ENCODE measurements around the gene C1RL.

The C1RL gene

GRCh38 chr12:7144414-7145120 is 35.6 kb upstream of the C1RL start:
- H3K27ac ChIP-seq (replicated peaks) = no peak overlapping the region
- no peak for DNase-seq (ENCODE audit: low read depth in 1 of 2, low spot score in 1 of 2)
- no peaks in the 10 kb centered on the region for H3K27me3 ChIP-seq (ENCODE audit: insufficient read depth, poor library complexity, severe bottlenecking)
- no peak overlapping the region for H3K4me3 ChIP-seq (replicated peaks; ENCODE audit: insufficient read depth, low read length)
- TF ChIP-seq CTCF (IDR thresholded peaks at IDR 0.05; ENCODE audit: insufficient read depth, low read length) = peak; percentile 17
- no peak for TF ChIP-seq POLR2AphosphoS5 (IDR thresholded peaks at IDR 0.05; ENCODE audit: low read depth)
- no peak for TF ChIP-seq GABPA (IDR thresholded peaks at IDR 0.05; ENCODE audit: low read depth)
- TF ChIP-seq REST (IDR thresholded peaks at IDR 0.05; ENCODE audit: insufficient replicate concordance, low read depth) = no peak

- TF ChIP-seq POLR2AphosphoS5 (IDR thresholded peaks at IDR 0.05; ENCODE audit: low read depth) (no peak), SPI1 (IDR thresholded peaks at IDR 0.05; ENCODE audit: borderline replicate concordance, low read depth) (no peak), REST (IDR thresholded peaks at IDR 0.05; ENCODE audit: insufficient replicate concordance, low read depth) (no peak), GABPA (IDR thresholded peaks at IDR 0.05; ENCODE audit: low read depth) (no peak), CTCF (IDR thresholded peaks at IDR 0.05; ENCODE audit: insufficient read depth, low read length) (no peak)
- no peak for DNase-seq (ENCODE audit: low read depth in 1 of 2, low spot score in 1 of 2)
- Histone ChIP-seq H3K27ac (replicated peaks) (no peak overlapping the region), H3K27me3 (ENCODE audit: insufficient read depth, poor library complexity, severe bottlenecking) (no peaks in the 10 kb centered on the region), H3K4me3 (replicated peaks; ENCODE audit: insufficient read depth, low read length) (no peak overlapping the region)
These were observed 34.5 kb upstream of the C1RL start for GRCh38 chr12:7143564-7143963.

- no peak overlapping the region for H3K4me3 ChIP-seq (replicated peaks; ENCODE audit: insufficient read depth, low read length)
- no peak for TF ChIP-seq SPI1 (IDR thresholded peaks at IDR 0.05; ENCODE audit: borderline replicate concordance, low read depth)
- no peak for TF ChIP-seq CTCF (IDR thresholded peaks at IDR 0.05; ENCODE audit: insufficient read depth, low read length)
- TF ChIP-seq GABPA (IDR thresholded peaks at IDR 0.05; ENCODE audit: low read depth) = no peak
- no peak for TF ChIP-seq REST (IDR thresholded peaks at IDR 0.05; ENCODE audit: insufficient replicate concordance, low read depth)
- no peak for TF ChIP-seq POLR2AphosphoS5 (IDR thresholded peaks at IDR 0.05; ENCODE audit: low read depth)
- H3K27me3 ChIP-seq (ENCODE audit: insufficient read depth, poor library complexity, severe bottlenecking) = no peaks in the 10 kb centered on the region
- DNase-seq (ENCODE audit: low read depth in 1 of 2, low spot score in 1 of 2) = no peak
- no peak overlapping the region for H3K27ac ChIP-seq (replicated peaks)
These were observed 33.9 kb upstream of the C1RL start for GRCh38 chr12:7142809-7143465.

Data from HL-60 (cell line).